Stomach (tissue), 9 donors: ENCODE results near the gene LRRC74A. TPM values are rescaled to one million over a fixed set of nuclear protein-coding genes. Genes with fewer than 3 reads are reported as not detected.

Source experiments
- DNase-seq, 2 donors: peaks; one replicate each; pipeline versions ENCODE4 v3.0.0 to v3.0.0-alpha.2; 2013 to 2019
- H3K27ac ChIP-seq, 5 donors: fragments of 200-600 bp in 4 of 5; sonication (generic) in 4 of 5; one replicate each; pipeline ENCODE4 v1.5.1; 2013 to 2019; ENCODE audit warnings: mild to moderate bottlenecking in 1 of 5, moderate library complexity in 1 of 5
- H3K27me3 ChIP-seq, 3 donors: fragments of 200-600 bp; sonication (generic); one replicate each; pipeline ENCODE4 v1.5.1; 2017 to 2019; ENCODE audit warnings: mixed run types in 1 of 3
- H3K36me3 ChIP-seq, 4 donors: fragments of 200-600 bp; sonication (generic); 1 replicate in 3 of 4; 2 replicates in 1 of 4; pipeline ENCODE4 v1.5.1; 2016 to 2019
- H3K4me1 ChIP-seq, 4 donors: fragments of 200-600 bp; sonication (generic); one replicate each; pipeline ENCODE4 v1.5.1; 2016 to 2019
- H3K4me3 ChIP-seq, 4 donors: fragments of 200-600 bp; sonication (generic) in 3 of 4; one replicate each; pipeline ENCODE4 v1.5.1; 2016 to 2019; ENCODE audit warnings: mild to moderate bottlenecking in 1 of 4
- H3K9me3 ChIP-seq, 4 donors: fragments of 200-600 bp; sonication (generic); one replicate each; pipeline ENCODE4 v1.5.1; 2016 to 2019
- CTCF ChIP-seq, 7 experiments: fragments of 450-650 bp in 4 of 7; fragments of 200-600 bp in 3 of 7; sonication (generic) in 3 of 7; IDR thresholded peaks; one replicate each; pipeline ENCODE4 v1.5.1; 2016 to 2019; ENCODE audit warnings: antibody characterized with exemption in 7 of 7, control low read depth in 2 of 7, mild to moderate bottlenecking in 1 of 7
- EP300 ChIP-seq: sonication (generic); formaldehyde crosslinking; IDR thresholded peaks from one replicate; pipeline ENCODE4 v1.6.1; 2017; ENCODE audit warnings: antibody characterized with exemption
- POLR2A ChIP-seq, 4 donors: fragments of 450-650 bp; IDR thresholded peaks; one replicate each; pipeline ENCODE4 v1.6.1; 2016; ENCODE audit warnings: antibody characterized with exemption in 4 of 4, control low read depth in 2 of 4, mild to moderate bottlenecking in 1 of 4, moderate library complexity in 1 of 4
- POLR2AphosphoS5 ChIP-seq, 3 donors: sonication (generic); formaldehyde crosslinking; IDR thresholded peaks; one replicate each; pipeline ENCODE4 v1.6.1; 2016; ENCODE audit warnings: antibody characterized with exemption in 3 of 3
- WGBS, 5 donors: extraction: QIAGEN DNeasy Blood & Tissue Kit in 3 of 5; methylation state at CpG; one replicate each; pipeline versions ENCODE4 v1.1.5 to v1.1.7; 2013 to 2018; 5-methylcytosine and 5-hydroxymethylcytosine counted together
- intact Hi-C: fragments of 100-400 bp; cut with DNase I; formaldehyde crosslinking; loops from one replicate; pipeline ENCODE4 v1.15.1; 2023; ENCODE audit warnings: low total_unique reads
- polyA plus RNA-seq, 3 donors: library from polyadenylated mRNA; stranded (reverse); fragments of 200-250 nt; gene quantifications; one replicate each; pipeline ENCODE4 v1.2.3, GENCODE V29; 2013
- total RNA-seq, 5 donors: library from RNA; depleted of rRNA; stranded (reverse); fragments of >200 nt; gene quantifications; one replicate each; pipeline versions ENCODE4 v1.1.0 to v1.2.3, GENCODE V29; 2014 to 2016
- donor health status: healthy with polysubstance abuse.
- donor health status: Bipolar disorder and iron deficiency.
- donor health status: healthy.

Gene LRRC74A
- total and polyA plus RNA-seq, 8 donors, result not detected

- Histone ChIP-seq H3K9me3 (no peaks in the 10 kb centered on the region), H3K36me3 (no peaks in the 10 kb centered on the region), H3K4me3 (no peak overlapping the region), H3K4me1 (no peaks in the 10 kb centered on the region), H3K27me3 (no peaks in the 10 kb centered on the region), H3K27ac (no peak overlapping the region)
- 61 to 73% (median 69%) methylated on average over 10 of the region's 10 CpGs for WGBS, 5 donors
- DNase-seq, result no peak
- intact Hi-C loops, result no loop called here
- no peak for TF ChIP-seq POLR2AphosphoS5 (IDR thresholded peaks at IDR 0.05)
- TF ChIP-seq CTCF (IDR thresholded peaks at IDR 0.05), result no peak
- no peak for TF ChIP-seq POLR2A (IDR thresholded peaks at IDR 0.05)
- no peak for TF ChIP-seq EP300
These were observed 35.5 kb downstream of the LRRC74A start for GRCh38 chr14:76861574-76862255.

- Histone ChIP-seq H3K4me1 (peaks cover 0 to 4% (median 0%) of the 10 kb centered on the region in 4 donors), H3K4me3 (no peak overlapping the region), H3K27me3 (peaks cover 0 to 3% (median 0%) of the 10 kb centered on the region in 3 donors), H3K9me3 (no peaks in the 10 kb centered on the region), H3K36me3 (no peaks in the 10 kb centered on the region), H3K27ac (no peak overlapping the region)
- no peak for DNase-seq
- intact Hi-C loops, result no loop called here
- TF ChIP-seq CTCF (IDR thresholded peaks at IDR 0.05) (no peak), POLR2AphosphoS5 (IDR thresholded peaks at IDR 0.05) (no peak), EP300 (no peak), POLR2A (IDR thresholded peaks at IDR 0.05) (no peak)
- WGBS, 5 donors, result 77 to 86% (median 81%) methylated on average over 10 of the region's 10 CpGs
These were observed 36.5 kb downstream of the LRRC74A start for GRCh38 chr14:76862546-76863282.

- no peaks in the 10 kb centered on the region for H3K36me3 ChIP-seq
- 20 to 28% (median 24%) methylated on average over 15 of the region's 15 CpGs for WGBS, 5 donors
- TF ChIP-seq CTCF (IDR thresholded peaks at IDR 0.05), result no peak
- TF ChIP-seq EP300, result no peak
- no peak for TF ChIP-seq POLR2A (IDR thresholded peaks at IDR 0.05)
- TF ChIP-seq POLR2AphosphoS5 (IDR thresholded peaks at IDR 0.05), result peak in 2 of 3 donors; percentile 11 to 38
- peaks cover 0 to 15% (median 0%) of the 10 kb centered on the region in 3 donors for H3K27me3 ChIP-seq
- H3K9me3 ChIP-seq, result no peaks in the 10 kb centered on the region
- H3K27ac ChIP-seq, result peak overlapping the region in 4 of 5 donors; percentile 18 to 34 (median 33)
- intact Hi-C loops, result no loop called here
- no peak overlapping the region for H3K4me3 ChIP-seq
- H3K4me1 ChIP-seq, result peaks cover 0 to 11% (median 0%) of the 10 kb centered on the region in 4 donors
- DNase-seq, result peak in 1 of 2 donors; percentile 77
These were observed 37.7 kb downstream of the LRRC74A start for GRCh38 chr14:76863724-76864407.

GRCh38 chr14:76866456-76866855 lies 40.2 kb downstream of the LRRC74A start:
- Histone ChIP-seq H3K4me3 (no peak overlapping the region), H3K27ac (no peak overlapping the region), H3K36me3 (no peaks in the 10 kb centered on the region), H3K4me1 (peaks cover 0 to 11% (median 0%) of the 10 kb centered on the region in 4 donors), H3K27me3 (peaks cover 0 to 33% (median 0%) of the 10 kb centered on the region in 3 donors), H3K9me3 (no peaks in the 10 kb centered on the region)
- TF ChIP-seq POLR2AphosphoS5 (IDR thresholded peaks at IDR 0.05), result no peak
- TF ChIP-seq EP300, result no peak
- no peak for TF ChIP-seq POLR2A (IDR thresholded peaks at IDR 0.05)
- no peak for TF ChIP-seq CTCF (IDR thresholded peaks at IDR 0.05)
- intact Hi-C loops, result no loop called here
- DNase-seq, result no peak
- 54 to 67% (median 64%) methylated on average over 8 to 9 of the region's 9 CpGs for WGBS, 5 donors
